ENCODE data around the gene ARID3B. TPM values are rescaled to one million over a fixed set of nuclear protein-coding genes. Genes with fewer than 3 reads are reported as not detected.

Gene ARID3B
- total RNA-seq, 1 donor from 2014 or later = 70.0 TPM

DNA sequence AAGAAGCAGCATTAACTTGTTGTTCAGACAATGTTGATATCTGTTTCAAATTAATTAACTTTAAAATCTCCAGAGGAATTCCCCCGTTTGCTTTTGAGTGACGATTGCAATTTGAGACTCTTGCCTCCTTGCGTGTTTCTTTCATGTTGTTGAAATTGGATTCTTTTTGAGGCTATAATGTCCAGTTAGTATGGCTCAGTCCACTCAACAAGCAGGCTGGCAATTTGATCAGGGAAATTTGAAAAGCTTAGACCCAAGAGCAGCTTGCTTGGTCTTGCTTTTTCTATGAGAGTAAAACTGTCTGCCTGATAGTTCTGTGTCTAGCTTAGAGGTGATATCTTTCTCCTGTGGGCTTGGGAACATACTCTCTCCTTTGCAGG lies 2.0 kb downstream of the ARID3B start:
- no peaks in the 10 kb centered on the region for H3K9me3 Mint-ChIP-seq (ENCODE audit: unreplicated experiment)
- no peak for TF ChIP-seq CTCF (IDR thresholded peaks at IDR 0.05; ENCODE audit: unreplicated experiment)
- peaks cover 10% of the 10 kb centered on the region for H3K36me3 Mint-ChIP-seq (ENCODE audit: low read depth, unreplicated experiment)
- H3K27ac Mint-ChIP-seq (ENCODE audit: unreplicated experiment) = no peak overlapping the region
- H3K27me3 Mint-ChIP-seq (ENCODE audit: unreplicated experiment) = peaks cover 8% of the 10 kb centered on the region
- H3K4me3 Mint-ChIP-seq (ENCODE audit: unreplicated experiment) = peak overlapping the region; percentile 98
- DNase-seq (ENCODE audit: low spot score) = no peak
- H3K4me1 Mint-ChIP-seq (ENCODE audit: unreplicated experiment) = peaks cover 42% of the 10 kb centered on the region

GRCh38 chr15:74543583-74543982 lies 2.6 kb downstream of the ARID3B start:
- H3K9me3 Mint-ChIP-seq (ENCODE audit: unreplicated experiment) = no peaks in the 10 kb centered on the region
- H3K27me3 Mint-ChIP-seq (ENCODE audit: unreplicated experiment) = peaks cover 8% of the 10 kb centered on the region
- peak overlapping the region; percentile 39 for H3K27ac Mint-ChIP-seq (ENCODE audit: unreplicated experiment)
- peaks cover 44% of the 10 kb centered on the region for H3K4me1 Mint-ChIP-seq (ENCODE audit: unreplicated experiment)
- H3K4me3 Mint-ChIP-seq (ENCODE audit: unreplicated experiment) = peak overlapping the region; percentile 98
- TF ChIP-seq CTCF (IDR thresholded peaks at IDR 0.05; ENCODE audit: unreplicated experiment) = no peak
- peaks cover 14% of the 10 kb centered on the region for H3K36me3 Mint-ChIP-seq (ENCODE audit: low read depth, unreplicated experiment)
- DNase-seq (ENCODE audit: low spot score) = no peak

DNA sequence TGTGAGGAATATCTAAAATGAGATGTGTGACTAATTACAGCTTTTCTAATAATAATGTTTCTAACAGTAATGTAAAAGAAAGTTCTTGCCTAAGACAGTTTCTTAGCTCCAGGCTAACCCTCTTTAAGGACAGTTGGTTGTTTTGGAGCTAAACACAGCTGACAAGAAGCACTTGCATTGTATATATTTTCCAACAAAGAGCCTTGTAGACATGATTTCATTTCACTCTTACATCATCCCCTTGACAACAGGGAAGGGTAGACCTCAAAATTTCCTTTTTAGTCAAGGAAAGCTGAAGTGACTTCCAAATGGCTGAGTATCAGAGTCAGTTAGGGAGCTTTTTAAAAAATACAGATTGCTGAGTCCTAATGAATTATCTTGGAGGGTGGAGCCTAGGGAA lies 4.1 kb downstream of the ARID3B start:
- no peak for DNase-seq (ENCODE audit: low spot score)
- no peaks in the 10 kb centered on the region for H3K9me3 Mint-ChIP-seq (ENCODE audit: unreplicated experiment)
- no peak for TF ChIP-seq CTCF (IDR thresholded peaks at IDR 0.05; ENCODE audit: unreplicated experiment)
- H3K27ac Mint-ChIP-seq (ENCODE audit: unreplicated experiment) = no peak overlapping the region
- H3K27me3 Mint-ChIP-seq (ENCODE audit: unreplicated experiment) = peaks cover 8% of the 10 kb centered on the region
- H3K4me1 Mint-ChIP-seq (ENCODE audit: unreplicated experiment) = peaks cover 43% of the 10 kb centered on the region
- H3K4me3 Mint-ChIP-seq (ENCODE audit: unreplicated experiment) = no peak overlapping the region
- H3K36me3 Mint-ChIP-seq (ENCODE audit: low read depth, unreplicated experiment) = peaks cover 19% of the 10 kb centered on the region

GRCh38 chr15:74545776-74546656 lies 5.0 kb downstream of the ARID3B start:
- peaks cover 8% of the 10 kb centered on the region for H3K27me3 Mint-ChIP-seq (ENCODE audit: unreplicated experiment)
- H3K27ac Mint-ChIP-seq (ENCODE audit: unreplicated experiment) = peak overlapping the region; percentile 64
- peaks cover 25% of the 10 kb centered on the region for H3K36me3 Mint-ChIP-seq (ENCODE audit: low read depth, unreplicated experiment)
- peaks cover 42% of the 10 kb centered on the region for H3K4me1 Mint-ChIP-seq (ENCODE audit: unreplicated experiment)
- peak overlapping the region; percentile 78 for H3K4me3 Mint-ChIP-seq (ENCODE audit: unreplicated experiment)
- no peaks in the 10 kb centered on the region for H3K9me3 Mint-ChIP-seq (ENCODE audit: unreplicated experiment)
- no peak for DNase-seq (ENCODE audit: low spot score)
- TF ChIP-seq CTCF (IDR thresholded peaks at IDR 0.05; ENCODE audit: unreplicated experiment) = no peak

DNA sequence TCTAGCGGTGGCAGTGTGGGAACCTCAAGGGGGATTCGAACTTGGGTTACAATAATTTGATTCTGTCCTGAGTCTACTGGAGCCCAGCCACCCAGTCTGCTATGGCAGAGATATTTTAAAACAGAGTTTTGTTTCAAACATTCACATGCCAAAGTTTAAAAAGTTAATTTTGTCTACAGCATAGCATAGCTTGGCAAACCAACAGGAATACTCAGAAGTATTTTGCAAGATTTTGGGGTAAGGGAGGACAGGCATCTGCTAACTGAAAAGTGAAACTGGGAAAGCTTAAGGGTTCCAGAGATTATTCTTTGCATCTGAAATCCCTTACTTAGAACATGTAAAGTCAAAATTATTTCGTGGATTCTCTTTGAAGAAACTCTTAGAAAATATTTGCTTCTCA lies 6.6 kb downstream of the ARID3B start:
- no peak for TF ChIP-seq CTCF (IDR thresholded peaks at IDR 0.05; ENCODE audit: unreplicated experiment)
- H3K36me3 Mint-ChIP-seq (ENCODE audit: low read depth, unreplicated experiment) = peaks cover 34% of the 10 kb centered on the region
- H3K4me1 Mint-ChIP-seq (ENCODE audit: unreplicated experiment) = peaks cover 38% of the 10 kb centered on the region
- H3K27ac Mint-ChIP-seq (ENCODE audit: unreplicated experiment) = no peak overlapping the region
- H3K4me3 Mint-ChIP-seq (ENCODE audit: unreplicated experiment) = no peak overlapping the region
- no peak for DNase-seq (ENCODE audit: low spot score)
- peaks cover 9% of the 10 kb centered on the region for H3K27me3 Mint-ChIP-seq (ENCODE audit: unreplicated experiment)
- no peaks in the 10 kb centered on the region for H3K9me3 Mint-ChIP-seq (ENCODE audit: unreplicated experiment)
